ENCODE data around the gene CFAP44. TPM values are rescaled to one million over a fixed set of nuclear protein-coding genes. Genes with fewer than 3 reads are reported as not detected.

The CFAP44 gene
- total RNA-seq, 1 experiment from 2014 or later, result 17.4 TPM

DNA sequence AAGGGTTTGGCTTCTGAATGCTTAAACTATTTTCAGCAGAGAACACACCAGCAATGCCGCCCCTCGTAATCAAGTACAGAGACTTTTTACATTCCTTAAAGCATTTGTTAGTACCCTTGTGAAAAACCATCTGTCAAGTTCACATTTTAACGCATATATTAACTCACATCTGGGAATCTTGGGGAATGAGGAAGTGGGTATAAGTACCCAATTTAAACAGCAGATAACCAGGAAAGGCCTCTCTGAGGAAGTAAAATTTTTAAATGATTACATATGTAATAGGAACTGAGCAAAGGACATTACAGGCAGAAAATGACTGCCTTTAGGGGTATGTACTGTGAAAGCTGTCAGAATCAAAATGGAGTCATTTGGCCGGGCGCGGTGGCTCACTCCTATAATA, 12.8 kb upstream of the CFAP44 start:
- H3K9me2 ChIP-seq (replicated peaks; ENCODE audit: insufficient read depth, low read length), result no peaks in the 10 kb centered on the region
- no peak overlapping the region for H3K27ac ChIP-seq (ENCODE audit: low read length)
- peaks cover 3% of the 10 kb centered on the region; the same call in 1 of the 2 replicates for H3K79me2 ChIP-seq (ENCODE audit: low read length)
- H3K4me3 ChIP-seq (ENCODE audit: low read length), result no peak overlapping the region
- no peak overlapping the region for H3K9ac ChIP-seq (ENCODE audit: low read length)
- no peaks in the 10 kb centered on the region for H3K9me3 ChIP-seq (ENCODE audit: low read length)
- H3K4me1 ChIP-seq (ENCODE audit: low read length), result no peaks in the 10 kb centered on the region
- no peaks in the 10 kb centered on the region for H3K27me3 ChIP-seq (ENCODE audit: low read length)
- H4K20me1 ChIP-seq (ENCODE audit: insufficient read depth, low read depth, low read length), result no peaks in the 10 kb centered on the region
- no peak overlapping the region for H3K4me2 ChIP-seq (ENCODE audit: low read depth, low read length, poor library complexity, severe bottlenecking)
- DNase-seq, result no peak
- no peak overlapping the region for H2AFZ ChIP-seq (ENCODE audit: low read length)
- peaks cover 31% of the 10 kb centered on the region for H3K36me3 ChIP-seq (ENCODE audit: insufficient read depth, low read length)

DNA sequence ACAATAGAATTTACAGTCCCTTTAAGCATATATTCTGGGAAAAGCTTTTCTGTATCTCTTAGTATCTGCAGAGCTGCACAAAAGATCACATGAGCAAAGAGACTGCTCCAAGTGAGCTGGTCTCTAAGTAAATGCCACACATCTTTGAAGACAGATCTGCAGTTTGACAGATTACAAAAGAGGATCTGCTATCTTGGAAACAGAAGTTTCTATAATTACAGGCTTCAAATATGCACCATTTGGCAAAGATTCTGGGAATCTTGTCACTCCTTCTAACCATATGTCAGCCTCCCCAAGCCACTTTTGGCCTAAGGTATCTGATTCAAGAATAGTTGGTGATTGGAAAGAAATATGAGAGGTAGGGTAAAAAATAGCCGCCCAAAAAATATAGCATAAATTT, 9.6 kb upstream of the CFAP44 start:
- Histone ChIP-seq H3K9ac (ENCODE audit: low read length) (no peak overlapping the region), H3K9me3 (ENCODE audit: low read length) (no peaks in the 10 kb centered on the region), H3K4me1 (ENCODE audit: low read length) (no peaks in the 10 kb centered on the region), H3K79me2 (ENCODE audit: low read length) (peaks cover 3% of the 10 kb centered on the region; the same call in 1 of the 2 replicates), H4K20me1 (ENCODE audit: insufficient read depth, low read depth, low read length) (no peaks in the 10 kb centered on the region), H2AFZ (ENCODE audit: low read length) (no peak overlapping the region), H3K4me3 (ENCODE audit: low read length) (no peak overlapping the region), H3K4me2 (ENCODE audit: low read depth, low read length, poor library complexity, severe bottlenecking) (no peak overlapping the region), H3K27ac (ENCODE audit: low read length) (no peak overlapping the region), H3K36me3 (ENCODE audit: insufficient read depth, low read length) (peaks cover 35% of the 10 kb centered on the region), H3K9me2 (replicated peaks; ENCODE audit: insufficient read depth, low read length) (no peaks in the 10 kb centered on the region; the same call in 1 of the 2 replicates), H3K27me3 (ENCODE audit: low read length) (no peaks in the 10 kb centered on the region)
- no peak for DNase-seq

DNA sequence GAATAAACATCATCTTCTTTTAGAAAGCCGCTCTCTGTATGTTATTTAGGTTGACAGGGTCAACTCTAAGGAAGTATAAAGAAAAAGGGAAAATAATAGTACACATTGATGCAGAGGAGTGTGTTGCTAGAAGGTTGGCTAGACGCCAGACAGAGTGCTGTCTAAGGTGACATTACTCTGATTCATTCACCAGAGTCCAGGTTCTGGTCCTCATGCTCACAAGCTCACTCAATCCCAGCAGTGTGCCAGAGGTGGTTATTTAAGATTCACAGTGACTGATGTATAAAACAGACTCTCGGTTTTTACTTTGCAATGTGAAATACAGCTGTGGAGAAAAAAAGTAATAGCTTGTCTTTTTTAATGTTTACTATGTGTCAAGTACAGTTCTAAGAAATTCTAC, 1.7 kb downstream of the CFAP44 start:
- no peak overlapping the region for H3K9ac ChIP-seq (ENCODE audit: low read length)
- H3K9me2 ChIP-seq (replicated peaks; ENCODE audit: insufficient read depth, low read length), result no peaks in the 10 kb centered on the region
- H3K79me2 ChIP-seq (ENCODE audit: low read length), result no peaks in the 10 kb centered on the region
- no peaks in the 10 kb centered on the region for H3K9me3 ChIP-seq (ENCODE audit: low read length)
- H2AFZ ChIP-seq (ENCODE audit: low read length), result no peak overlapping the region
- peaks cover 9% of the 10 kb centered on the region for H3K36me3 ChIP-seq (ENCODE audit: insufficient read depth, low read length)
- H3K4me1 ChIP-seq (ENCODE audit: low read length), result peaks cover 16% of the 10 kb centered on the region
- no peak overlapping the region for H3K4me3 ChIP-seq (ENCODE audit: low read length)
- H4K20me1 ChIP-seq (ENCODE audit: insufficient read depth, low read depth, low read length), result no peaks in the 10 kb centered on the region
- no peak overlapping the region for H3K27ac ChIP-seq (ENCODE audit: low read length)
- no peaks in the 10 kb centered on the region for H3K27me3 ChIP-seq (ENCODE audit: low read length)
- no peak overlapping the region for H3K4me2 ChIP-seq (ENCODE audit: low read depth, low read length, poor library complexity, severe bottlenecking)
- no peak for DNase-seq

DNA sequence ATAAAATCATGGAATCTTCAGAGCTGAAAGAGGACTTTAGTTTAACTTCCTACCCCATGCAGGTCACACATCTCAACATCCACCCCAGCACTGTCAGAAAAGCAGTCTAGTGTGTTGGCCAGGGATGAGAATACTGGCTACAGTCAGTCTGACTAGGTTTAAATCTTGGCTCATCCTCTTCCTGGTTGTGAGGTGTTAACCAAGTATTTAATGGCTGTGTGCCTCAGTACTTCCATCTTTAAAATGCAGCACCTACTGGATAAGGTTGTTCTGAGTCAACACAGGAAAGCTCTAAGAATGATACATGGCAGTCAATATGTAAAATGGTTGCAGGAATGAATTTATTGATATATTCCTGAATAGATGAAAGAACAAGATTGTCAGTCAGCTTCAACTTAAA, 3.1 kb downstream of the CFAP44 start:
- Histone ChIP-seq H3K27ac (ENCODE audit: low read length) (no peak overlapping the region), H3K79me2 (ENCODE audit: low read length) (no peaks in the 10 kb centered on the region), H3K4me2 (ENCODE audit: low read depth, low read length, poor library complexity, severe bottlenecking) (no peak overlapping the region), H3K4me1 (ENCODE audit: low read length) (peaks cover 6% of the 10 kb centered on the region), H2AFZ (ENCODE audit: low read length) (no peak overlapping the region), H3K9me2 (replicated peaks; ENCODE audit: insufficient read depth, low read length) (no peaks in the 10 kb centered on the region), H3K27me3 (ENCODE audit: low read length) (no peaks in the 10 kb centered on the region), H3K9me3 (ENCODE audit: low read length) (no peaks in the 10 kb centered on the region), H4K20me1 (ENCODE audit: insufficient read depth, low read depth, low read length) (no peaks in the 10 kb centered on the region), H3K4me3 (ENCODE audit: low read length) (no peak overlapping the region), H3K36me3 (ENCODE audit: insufficient read depth, low read length) (no peaks in the 10 kb centered on the region; the same call in 1 of the 2 replicates), H3K9ac (ENCODE audit: low read length) (no peak overlapping the region)
- DNase-seq, result no peak

DNA sequence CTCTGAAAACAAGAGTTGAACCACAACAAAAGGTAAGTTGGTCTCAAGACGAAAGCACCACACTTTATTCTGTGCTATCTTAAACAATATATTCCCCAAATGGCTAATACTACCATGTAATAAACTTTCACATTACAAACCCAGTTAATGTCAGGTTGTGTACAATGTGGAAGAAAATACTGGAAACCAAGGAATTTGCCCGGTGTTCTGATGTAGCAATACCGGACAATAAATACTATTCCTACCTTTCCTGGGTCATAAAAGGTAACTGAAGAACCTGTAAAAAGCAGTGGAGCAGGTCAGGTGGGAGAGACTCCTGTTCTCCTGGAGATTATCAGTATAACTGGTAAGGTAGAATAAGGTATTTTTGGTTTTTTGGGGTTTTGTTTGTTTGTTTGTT, 3.9 kb downstream of the CFAP44 start:
- Histone ChIP-seq H3K27ac (ENCODE audit: low read length) (no peak overlapping the region), H3K9me3 (ENCODE audit: low read length) (no peaks in the 10 kb centered on the region), H3K9ac (ENCODE audit: low read length) (no peak overlapping the region), H3K79me2 (ENCODE audit: low read length) (no peaks in the 10 kb centered on the region), H3K9me2 (replicated peaks; ENCODE audit: insufficient read depth, low read length) (no peaks in the 10 kb centered on the region), H4K20me1 (ENCODE audit: insufficient read depth, low read depth, low read length) (no peaks in the 10 kb centered on the region), H3K27me3 (ENCODE audit: low read length) (no peaks in the 10 kb centered on the region), H3K4me1 (ENCODE audit: low read length) (no peaks in the 10 kb centered on the region), H2AFZ (ENCODE audit: low read length) (no peak overlapping the region), H3K4me2 (ENCODE audit: low read depth, low read length, poor library complexity, severe bottlenecking) (no peak overlapping the region), H3K4me3 (ENCODE audit: low read length) (no peak overlapping the region), H3K36me3 (ENCODE audit: insufficient read depth, low read length) (peaks cover 5% of the 10 kb centered on the region)
- DNase-seq, result no peak

DNA sequence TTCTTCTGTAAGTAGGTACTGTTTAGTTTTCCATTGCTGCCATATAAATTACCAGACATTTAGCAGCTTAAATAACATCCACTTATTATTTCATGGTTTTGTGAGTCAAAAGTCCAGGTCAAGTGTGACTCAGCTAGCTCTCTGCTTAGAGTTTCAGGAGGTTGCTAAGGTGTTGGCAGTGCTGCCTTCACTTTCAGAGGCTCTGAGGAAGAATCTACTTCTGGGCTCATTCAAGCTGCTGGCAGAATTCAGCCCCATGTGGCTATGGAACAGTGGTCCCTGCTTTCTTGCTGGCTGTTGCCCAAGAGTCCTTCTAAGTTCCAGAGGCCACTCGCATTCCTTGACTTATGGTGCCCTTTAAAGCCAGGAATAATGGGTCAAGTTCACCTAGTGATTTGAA, 4.5 kb downstream of the CFAP44 start:
- no peaks in the 10 kb centered on the region for H3K79me2 ChIP-seq (ENCODE audit: low read length)
- no peak overlapping the region for H3K4me3 ChIP-seq (ENCODE audit: low read length)
- H4K20me1 ChIP-seq (ENCODE audit: insufficient read depth, low read depth, low read length), result no peaks in the 10 kb centered on the region
- H3K9me3 ChIP-seq (ENCODE audit: low read length), result no peaks in the 10 kb centered on the region
- no peak overlapping the region for H3K9ac ChIP-seq (ENCODE audit: low read length)
- H3K27ac ChIP-seq (ENCODE audit: low read length), result no peak overlapping the region
- no peak overlapping the region for H3K4me2 ChIP-seq (ENCODE audit: low read depth, low read length, poor library complexity, severe bottlenecking)
- no peak for DNase-seq
- no peaks in the 10 kb centered on the region for H3K4me1 ChIP-seq (ENCODE audit: low read length)
- no peaks in the 10 kb centered on the region for H3K9me2 ChIP-seq (replicated peaks; ENCODE audit: insufficient read depth, low read length)
- no peaks in the 10 kb centered on the region for H3K27me3 ChIP-seq (ENCODE audit: low read length)
- H2AFZ ChIP-seq (ENCODE audit: low read length), result no peak overlapping the region
- H3K36me3 ChIP-seq (ENCODE audit: insufficient read depth, low read length), result peaks cover 11% of the 10 kb centered on the region

DNA sequence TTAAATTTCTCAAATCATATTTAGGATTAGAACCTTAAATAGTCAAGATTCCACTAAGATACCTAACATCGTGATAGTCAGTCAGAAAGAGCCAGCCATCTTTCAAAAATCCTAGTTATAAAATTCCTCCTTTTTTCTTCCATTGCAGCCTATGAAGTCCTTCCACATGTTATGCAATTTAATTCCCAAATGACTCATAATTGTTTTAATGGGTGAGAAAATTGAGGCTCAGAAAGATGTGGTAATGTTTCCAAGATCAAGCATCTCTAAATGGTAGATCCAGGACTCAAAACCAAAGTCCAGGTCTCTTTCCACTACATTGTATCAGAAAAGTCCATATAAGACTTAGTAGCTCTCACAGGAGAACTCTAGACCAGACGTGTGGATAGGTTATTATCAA, 9.5 kb downstream of the CFAP44 start:
- H3K9me2 ChIP-seq (replicated peaks; ENCODE audit: insufficient read depth, low read length), result no peaks in the 10 kb centered on the region
- H3K27me3 ChIP-seq (ENCODE audit: low read length), result no peaks in the 10 kb centered on the region
- H3K27ac ChIP-seq (ENCODE audit: low read length), result no peak overlapping the region
- no peak overlapping the region for H2AFZ ChIP-seq (ENCODE audit: low read length)
- H3K4me1 ChIP-seq (ENCODE audit: low read length), result no peaks in the 10 kb centered on the region
- no peaks in the 10 kb centered on the region for H3K79me2 ChIP-seq (ENCODE audit: low read length)
- peaks cover 4% of the 10 kb centered on the region for H3K9me3 ChIP-seq (ENCODE audit: low read length)
- H3K4me3 ChIP-seq (ENCODE audit: low read length), result no peak overlapping the region
- H3K4me2 ChIP-seq (ENCODE audit: low read depth, low read length, poor library complexity, severe bottlenecking), result no peak overlapping the region
- H3K9ac ChIP-seq (ENCODE audit: low read length), result no peak overlapping the region
- H3K36me3 ChIP-seq (ENCODE audit: insufficient read depth, low read length), result peaks cover 41% of the 10 kb centered on the region
- no peak for DNase-seq
- H4K20me1 ChIP-seq (ENCODE audit: insufficient read depth, low read depth, low read length), result no peaks in the 10 kb centered on the region

DNA sequence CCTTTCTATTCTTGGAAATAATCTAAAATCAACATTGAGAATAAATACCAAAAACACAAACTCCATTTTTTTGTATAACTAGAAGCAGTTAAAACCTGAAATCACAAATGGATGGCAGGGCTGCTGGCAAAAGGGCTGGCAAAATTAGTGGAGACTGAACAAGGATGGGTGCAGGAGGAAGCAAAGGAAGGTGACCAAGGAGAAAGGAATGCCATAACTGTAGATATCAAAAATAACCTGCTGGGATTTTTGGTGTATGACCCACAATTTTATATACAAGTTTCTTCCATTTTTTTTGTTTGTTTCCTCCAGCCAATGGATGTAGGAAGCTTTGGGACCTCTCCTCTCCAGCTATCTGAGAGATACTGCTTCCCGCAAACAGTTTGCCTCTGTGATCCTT, 12.7 kb downstream of the CFAP44 start:
- Histone ChIP-seq H3K4me3 (ENCODE audit: low read length) (no peak overlapping the region), H3K27me3 (ENCODE audit: low read length) (no peaks in the 10 kb centered on the region), H3K4me1 (ENCODE audit: low read length) (no peaks in the 10 kb centered on the region), H3K4me2 (ENCODE audit: low read depth, low read length, poor library complexity, severe bottlenecking) (no peak overlapping the region), H3K27ac (ENCODE audit: low read length) (no peak overlapping the region), H4K20me1 (ENCODE audit: insufficient read depth, low read depth, low read length) (no peaks in the 10 kb centered on the region), H3K9ac (ENCODE audit: low read length) (no peak overlapping the region), H2AFZ (ENCODE audit: low read length) (no peak overlapping the region), H3K79me2 (ENCODE audit: low read length) (no peaks in the 10 kb centered on the region), H3K9me3 (ENCODE audit: low read length) (peaks cover 20% of the 10 kb centered on the region), H3K36me3 (ENCODE audit: insufficient read depth, low read length) (peaks cover 71% of the 10 kb centered on the region), H3K9me2 (replicated peaks; ENCODE audit: insufficient read depth, low read length) (no peaks in the 10 kb centered on the region)
- DNase-seq, result no peak

DNA sequence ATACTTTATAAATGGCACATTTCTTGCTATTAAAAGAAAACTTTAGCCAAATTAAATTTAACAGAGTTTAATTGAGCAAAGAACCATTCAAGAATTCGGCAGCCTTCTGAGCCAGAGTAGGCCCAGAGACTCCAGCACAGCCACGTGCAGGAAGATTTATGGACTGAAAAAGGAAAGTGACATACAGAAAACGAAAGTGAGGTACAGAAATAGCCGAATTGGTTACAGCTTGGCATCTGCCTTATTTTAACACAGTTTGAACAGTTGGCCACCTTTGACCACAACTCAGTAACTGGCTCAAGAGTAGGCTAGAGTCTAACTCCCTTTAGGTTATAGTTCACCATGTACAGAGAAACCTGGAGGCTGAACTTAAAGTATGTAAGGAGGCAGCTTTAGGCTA, 17.6 kb downstream of the CFAP44 start:
- H2AFZ ChIP-seq (ENCODE audit: low read length), result no peak overlapping the region
- no peak overlapping the region for H3K4me2 ChIP-seq (ENCODE audit: low read depth, low read length, poor library complexity, severe bottlenecking)
- H3K27me3 ChIP-seq (ENCODE audit: low read length), result no peaks in the 10 kb centered on the region
- H3K79me2 ChIP-seq (ENCODE audit: low read length), result no peaks in the 10 kb centered on the region
- no peak for DNase-seq
- peaks cover 76% of the 10 kb centered on the region for H3K36me3 ChIP-seq (ENCODE audit: insufficient read depth, low read length)
- no peak overlapping the region for H3K4me3 ChIP-seq (ENCODE audit: low read length)
- no peaks in the 10 kb centered on the region for H4K20me1 ChIP-seq (ENCODE audit: insufficient read depth, low read depth, low read length)
- H3K27ac ChIP-seq (ENCODE audit: low read length), result no peak overlapping the region
- no peaks in the 10 kb centered on the region for H3K4me1 ChIP-seq (ENCODE audit: low read length)
- H3K9ac ChIP-seq (ENCODE audit: low read length), result no peak overlapping the region
- H3K9me2 ChIP-seq (replicated peaks; ENCODE audit: insufficient read depth, low read length), result no peaks in the 10 kb centered on the region
- peaks cover 20% of the 10 kb centered on the region for H3K9me3 ChIP-seq (ENCODE audit: low read length)

All from Karpas-422 (cell line).